Islet of Langerhans (tissue), 1 donor: ENCODE results near the gene ALDOB.

Experiments used
- FAIRE-seq: peaks from one replicate; lab custom pipeline; 2011; peaks lifted over from hg19 to GRCh38; lab: Jason Lieb, UNC

The ALDOB gene

GRCh38 chr9:101383361-101383760, 52.2 kb downstream of the ALDOB start:
- no peak for FAIRE-seq

- FAIRE-seq = no peak
These were observed 53.7 kb downstream of the ALDOB start for GRCh38 chr9:101381833-101382342.

- no peak for FAIRE-seq
These were observed 54.5 kb downstream of the ALDOB start for GRCh38 chr9:101381118-101381517.

- FAIRE-seq = no peak
These were observed 55.3 kb downstream of the ALDOB start for GRCh38 chr9:101380295-101380694.

- FAIRE-seq = no peak
These were observed 59.3 kb downstream of the ALDOB start for GRCh38 chr9:101376111-101376848.

GRCh38 chr9:101375546-101375945, 60.0 kb downstream of the ALDOB start:
- FAIRE-seq = no peak

GRCh38 chr9:101372327-101373118, 63.1 kb downstream of the ALDOB start:
- no peak for FAIRE-seq

- FAIRE-seq = no peak
These were observed 63.8 kb downstream of the ALDOB start for GRCh38 chr9:101371813-101372212.
